T-helper 2 cell treated with Interferon-gamma antibody and Interleukin-4, amounts not matched to agents 100 ng/mL and 5 ng/mL, for 36 hours (primary cell): ENCODE measurements around the gene SLCO2A1. TPM values are rescaled to one million over a fixed set of nuclear protein-coding genes. Genes with fewer than 3 reads are reported as not detected.

Source experiments
- intact Hi-C: fragments of 100-400 bp; cut with micrococcal nuclease; formaldehyde crosslinking; loops from one replicate; pipeline ENCODE4 v1.15.1; 2023
- total RNA-seq: library from RNA; stranded (reverse); gene quantifications from 2 replicates; pipeline ENCODE4 v1.2.3, GENCODE V29; 2022

Gene SLCO2A1
- total RNA-seq, 1 donor from 2014 or later = not detected

- intact Hi-C loops = no loop called here
These were observed 4.5 kb upstream of the SLCO2A1 start for GRCh38 chr3:134034005-134034785.

- intact Hi-C loops = no loop called here
These were observed 3.7 kb upstream of the SLCO2A1 start for GRCh38 chr3:134033315-134033996.

GRCh38 chr3:134031348-134031915 is 1.7 kb upstream of the SLCO2A1 start:
- intact Hi-C loops = no loop called here

- intact Hi-C loops = no loop called here
These were observed 938 bp upstream of the SLCO2A1 start for GRCh38 chr3:134030379-134031347.

- intact Hi-C loops = no loop called here
These were observed 430 bp downstream of the SLCO2A1 start for GRCh38 chr3:134029256-134029733.

GRCh38 chr3:134028486-134029255 is 1.1 kb downstream of the SLCO2A1 start:
- intact Hi-C loops = no loop called here

- intact Hi-C loops = no loop called here
These were observed 2.1 kb downstream of the SLCO2A1 start for GRCh38 chr3:134027631-134028030.

GRCh38 chr3:134020135-134020680 is 9.5 kb downstream of the SLCO2A1 start:
- intact Hi-C loops = no loop called here

GRCh38 chr3:134018850-134019249 is 10.9 kb downstream of the SLCO2A1 start:
- intact Hi-C loops = no loop called here

- intact Hi-C loops = no loop called here
These were observed 11.3 kb downstream of the SLCO2A1 start for GRCh38 chr3:134018406-134018805.

- intact Hi-C loops = no loop called here
These were observed 12.2 kb downstream of the SLCO2A1 start for GRCh38 chr3:134017490-134017889.

- intact Hi-C loops = no loop called here
These were observed 15.5 kb downstream of the SLCO2A1 start for GRCh38 chr3:134014270-134014669.

GRCh38 chr3:134013280-134013679 is 16.4 kb downstream of the SLCO2A1 start:
- intact Hi-C loops = no loop called here

- intact Hi-C loops = no loop called here
These were observed 20.3 kb downstream of the SLCO2A1 start for GRCh38 chr3:134009345-134010000.

GRCh38 chr3:134008630-134009156 is 21.0 kb downstream of the SLCO2A1 start:
- intact Hi-C loops = no loop called here

- intact Hi-C loops = no loop called here
These were observed 21.9 kb downstream of the SLCO2A1 start for GRCh38 chr3:134007819-134008218.

GRCh38 chr3:134004841-134005240 is 24.9 kb downstream of the SLCO2A1 start:
- intact Hi-C loops = no loop called here

GRCh38 chr3:134003066-134003465 is 26.7 kb downstream of the SLCO2A1 start:
- intact Hi-C loops = no loop called here

GRCh38 chr3:134002306-134002705 is 27.4 kb downstream of the SLCO2A1 start:
- intact Hi-C loops = no loop called here
